Stimulated activated CD4-positive, alpha-beta T cell treated with anti-CD3 and anti-CD28 coated beads, Interleukin-4, amount 100 ng/mL, for 1 hour (primary cell): ENCODE results near the gene LAPTM5.
"Not testable (repeated sequence)": the region's sequence is repeated elsewhere in the genome, so short reads cannot be mapped to it uniquely, and the experiment has no call there.

ENCODE experiments used
- DNase-seq: peaks from one replicate; pipeline ENCODE4 v3.0.0-alpha.2; 2020

The LAPTM5 gene

DNA sequence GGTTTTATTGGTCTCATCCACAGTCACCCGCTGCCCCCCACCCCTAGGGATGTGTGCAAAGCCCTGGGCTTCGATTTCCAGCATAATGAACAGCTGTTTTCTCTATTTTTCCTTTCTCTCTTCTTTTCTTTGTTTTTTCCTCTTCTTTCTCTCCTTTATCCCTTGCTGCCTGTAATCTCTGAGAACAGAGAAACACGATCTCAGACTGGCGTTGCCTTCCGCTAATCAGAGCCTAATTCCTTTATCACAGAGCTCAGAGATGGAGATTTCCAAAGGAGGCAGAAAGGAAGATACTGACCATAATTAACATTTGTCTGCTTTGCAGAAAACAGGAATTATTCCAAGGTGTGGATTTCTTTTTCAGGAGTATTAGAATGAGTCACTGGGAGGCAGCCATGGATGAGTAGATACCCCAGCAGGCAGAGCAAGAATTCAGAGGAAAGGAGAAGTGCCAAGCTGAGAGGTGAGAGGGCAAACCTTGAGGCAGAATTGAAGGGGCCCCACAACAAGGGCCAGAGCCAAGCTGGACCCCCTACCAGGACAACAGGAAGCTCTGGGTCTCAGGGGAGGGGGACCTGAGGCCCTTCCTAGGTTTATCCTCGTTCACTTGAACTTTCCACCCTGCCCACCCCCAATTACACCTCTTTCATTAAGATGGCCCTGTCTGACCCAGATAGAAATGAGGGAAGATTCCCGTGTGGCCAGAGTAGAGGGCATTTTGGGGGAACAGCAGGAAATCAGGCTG lies 67.5 kb downstream of the LAPTM5 start:
- DNase-seq, result no peak

DNA sequence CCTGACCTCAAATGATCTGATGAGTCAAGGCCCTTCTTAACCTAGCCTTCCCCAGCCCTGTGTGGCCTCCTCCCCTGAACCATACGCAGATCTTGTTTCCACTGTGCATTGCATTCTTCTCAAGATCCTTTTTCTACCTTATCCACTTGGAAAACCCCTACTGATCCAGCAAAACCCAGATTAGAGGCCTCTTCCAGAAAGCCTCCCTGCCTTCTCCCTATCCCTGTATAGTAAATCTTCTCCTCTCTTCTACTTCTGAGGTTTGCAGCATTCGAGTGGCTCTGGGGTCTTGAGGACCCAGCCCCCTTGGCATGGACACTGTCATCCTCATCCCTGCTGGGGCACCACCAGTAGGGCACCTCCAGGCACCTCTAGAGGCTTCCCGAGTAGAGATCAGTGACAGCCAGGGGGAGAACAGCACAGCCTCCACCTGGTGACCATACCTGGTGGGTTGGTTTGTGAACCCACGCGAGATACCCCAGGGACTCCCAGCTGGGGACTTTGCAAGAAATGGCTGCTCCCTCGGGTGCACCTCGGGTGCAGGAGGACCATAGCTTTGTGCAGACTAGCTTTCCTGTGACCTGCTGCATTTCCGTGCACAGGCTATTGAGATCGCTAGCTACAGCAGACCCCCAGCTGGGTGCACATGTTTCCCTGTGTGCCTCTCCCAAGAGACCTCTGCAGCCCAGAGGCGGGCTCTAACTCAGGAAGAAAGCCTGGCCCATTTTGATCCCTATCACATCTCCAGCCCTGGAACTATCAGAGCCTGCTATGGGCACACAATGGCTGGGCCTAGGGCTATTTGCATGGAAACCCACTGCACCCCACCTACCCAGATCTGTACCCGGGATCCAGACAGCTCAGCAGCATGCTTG lies 68.4 kb downstream of the LAPTM5 start:
- DNase-seq, result no peak

DNA sequence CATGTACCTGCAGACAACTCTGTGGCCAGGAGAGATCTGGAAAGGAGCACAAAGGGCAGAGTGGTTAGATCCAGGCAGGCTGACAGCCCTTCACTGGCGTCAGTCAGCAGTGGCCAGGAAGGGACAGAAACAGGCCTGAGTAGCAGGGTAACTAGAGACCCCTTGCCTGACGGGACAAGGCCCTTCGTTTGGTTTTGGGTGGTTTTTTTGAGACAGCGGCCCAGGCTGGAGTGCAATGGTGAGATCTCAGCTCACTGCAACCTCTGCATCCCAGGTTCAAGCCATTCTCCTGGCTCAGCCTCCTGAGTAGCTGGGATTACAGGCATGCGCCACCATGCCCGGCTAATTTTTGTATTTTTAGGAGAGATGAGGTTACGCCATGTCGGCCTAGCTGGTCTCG lies 69.1 kb downstream of the LAPTM5 start:
- DNase-seq, result not testable (repeated sequence)

DNA sequence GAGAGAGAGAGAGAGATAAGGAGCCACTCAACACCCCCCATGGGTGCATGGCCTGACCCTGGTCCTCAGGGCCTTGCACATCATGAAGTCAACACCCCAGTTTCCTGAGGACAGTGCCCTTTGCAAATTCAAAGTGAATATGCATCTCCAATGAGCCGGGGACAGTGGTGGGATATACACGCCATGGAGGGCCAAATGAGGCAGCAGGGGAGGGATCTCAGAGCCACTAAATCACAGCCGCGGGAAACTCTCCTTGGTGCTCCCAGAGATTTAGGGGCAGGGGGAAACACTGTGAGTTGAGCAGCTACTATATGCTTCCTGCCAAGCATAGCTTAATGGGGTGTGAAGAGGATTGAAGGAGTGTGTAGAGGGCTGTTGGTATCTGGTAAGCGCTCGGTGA lies 69.7 kb downstream of the LAPTM5 start:
- no peak for DNase-seq

DNA sequence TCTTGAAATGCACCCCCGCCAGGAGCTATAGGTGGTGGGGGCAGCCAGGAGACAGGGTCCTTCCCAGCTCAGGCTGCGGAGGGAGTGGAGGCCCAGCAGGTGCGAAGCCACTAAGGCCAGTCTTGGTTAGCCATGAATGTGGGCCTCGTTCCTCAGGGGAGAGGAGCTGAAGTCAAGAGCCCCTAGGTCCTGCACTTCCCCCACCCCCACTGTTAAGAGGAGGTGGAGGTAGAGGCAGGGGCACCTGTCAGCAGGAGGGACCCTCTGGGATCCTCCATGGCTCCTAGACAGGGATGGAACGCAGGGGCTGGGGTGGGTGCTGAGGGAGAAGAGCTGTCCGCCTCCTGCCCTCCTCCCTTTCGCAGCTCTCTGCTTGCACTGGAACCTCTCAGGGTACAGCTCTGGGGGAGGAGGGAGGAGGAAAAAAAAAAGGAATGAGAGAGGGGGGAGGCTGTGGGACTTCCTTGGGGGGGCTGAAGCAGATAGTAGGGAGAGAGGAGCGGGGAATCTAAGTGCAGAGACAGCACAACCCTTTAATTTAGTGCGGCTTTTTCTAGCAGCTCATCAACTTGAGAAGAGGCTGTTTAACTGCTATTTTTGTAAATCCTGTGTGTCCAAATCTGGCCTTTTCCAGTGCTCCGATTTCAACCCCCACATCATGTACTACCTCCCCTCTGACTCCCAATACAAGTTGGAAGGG lies 71.2 kb downstream of the LAPTM5 start:
- no peak for DNase-seq

DNA sequence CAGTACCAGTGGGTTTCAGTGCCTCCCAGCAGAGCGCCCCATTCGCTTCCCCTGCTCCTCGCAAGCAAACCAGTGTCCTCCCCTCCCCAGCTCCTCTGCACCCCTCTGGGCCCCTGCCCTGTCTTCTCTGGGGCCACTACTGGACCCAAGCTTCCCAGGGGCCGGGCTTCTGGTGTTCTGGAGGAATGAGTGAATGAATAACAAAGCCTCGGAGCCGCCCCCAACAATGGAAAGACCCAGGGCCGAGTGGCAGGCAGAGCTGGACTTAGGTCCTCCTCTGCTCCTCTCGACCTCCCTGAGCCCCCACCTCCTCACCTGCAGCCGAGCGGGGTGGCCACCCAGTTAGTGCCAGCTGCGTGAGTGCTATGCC lies 71.8 kb downstream of the LAPTM5 start:
- no peak for DNase-seq

DNA sequence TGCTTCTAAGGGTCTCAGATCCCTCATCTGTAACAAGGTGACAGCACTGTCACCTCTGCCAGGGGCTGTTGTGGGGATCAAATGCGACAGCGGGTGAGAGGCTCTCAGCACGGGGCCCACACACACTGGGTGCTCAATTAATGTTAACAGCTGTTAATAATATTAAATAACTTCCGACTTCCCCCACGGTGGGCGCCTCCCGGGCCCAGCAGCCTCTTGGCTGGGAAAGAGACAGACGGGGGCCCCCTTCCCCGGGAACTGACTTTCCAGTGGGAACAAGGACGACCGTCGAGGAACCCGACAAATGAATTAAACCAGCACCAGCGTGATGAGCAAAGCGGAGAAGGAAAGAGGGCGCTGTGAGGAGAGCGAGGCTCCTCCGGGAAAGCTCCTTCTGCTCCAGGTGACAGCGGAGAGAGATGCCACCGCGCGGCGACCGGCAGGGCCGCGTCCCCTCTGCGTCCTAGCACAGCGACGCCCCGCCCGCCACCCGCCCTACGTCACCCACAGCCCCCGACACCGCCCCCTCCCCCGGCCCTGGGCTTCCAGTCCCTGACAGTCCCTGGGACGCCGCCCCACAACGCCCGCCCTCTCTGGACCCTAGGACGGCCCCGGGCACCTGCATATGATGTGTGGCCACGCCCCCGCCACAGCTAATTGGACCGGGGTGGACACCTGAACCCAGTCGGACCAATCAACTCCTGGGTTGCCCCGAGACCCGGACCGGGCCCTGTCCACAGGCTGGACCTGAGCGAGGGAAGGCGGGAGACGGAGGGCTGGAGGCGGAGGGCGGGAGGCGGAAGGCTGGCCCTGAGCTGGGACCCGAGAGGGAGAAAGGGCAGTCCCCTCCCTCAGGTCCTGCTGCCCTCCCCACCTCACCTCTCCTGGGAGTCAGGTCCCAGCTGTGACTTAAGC lies 72.4 kb downstream of the LAPTM5 start:
- DNase-seq, result peak; percentile 20

DNA sequence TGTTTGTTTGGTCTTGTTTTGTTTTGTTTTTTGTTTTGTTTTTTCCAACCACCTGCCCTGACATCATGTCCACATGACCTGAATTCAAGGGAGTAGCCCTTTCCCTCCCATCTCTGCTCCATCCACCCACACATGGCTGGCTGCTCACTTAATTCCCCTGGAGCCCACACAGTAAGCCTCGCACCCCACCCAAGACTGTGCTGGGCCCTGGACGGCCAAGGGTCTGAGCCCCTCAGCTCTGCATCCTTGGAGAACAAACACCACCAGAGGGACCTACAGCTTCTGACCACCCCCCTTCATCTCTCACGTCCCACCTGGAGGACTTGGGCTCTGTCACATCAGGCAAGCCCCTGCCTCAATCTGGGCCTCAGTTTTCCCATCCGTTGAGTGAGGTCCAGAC lies 73.3 kb downstream of the LAPTM5 start:
- no peak for DNase-seq

DNA sequence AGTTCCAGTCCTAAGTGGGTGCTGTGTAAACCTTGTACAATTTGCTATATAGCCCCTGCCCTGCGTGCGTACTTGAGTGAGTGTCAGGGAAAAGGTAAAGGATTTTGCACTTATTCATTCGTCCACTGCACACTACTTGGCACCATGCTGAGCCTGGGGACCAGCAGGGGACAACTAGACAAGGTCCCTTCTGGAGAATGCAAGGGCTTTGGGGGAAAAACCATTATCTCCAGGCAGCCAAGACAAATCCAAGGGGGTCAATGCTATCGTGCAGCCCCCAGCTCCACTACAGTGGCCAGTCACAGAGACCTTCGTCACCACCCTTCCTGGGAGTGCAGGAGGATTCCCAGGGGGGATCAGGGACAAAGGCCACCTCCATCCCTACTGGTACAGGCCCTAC lies 73.9 kb downstream of the LAPTM5 start:
- no peak for DNase-seq
